GM12878 (cell line): ENCODE data around the gene ROR2.

Experiments used
- ATF3 ChIP-seq: IDR thresholded peaks from 2 replicates; pipeline ENCODE4 v1.6.1; 2011; ENCODE audit warnings: low read depth, mild to moderate bottlenecking, low read length, moderate library complexity, borderline replicate concordance; ENCODE audit errors: extremely low read depth
- CEBPB ChIP-seq, 2 experiments: fragments of 150-350 bp in 1 of 2; IDR thresholded peaks; 2 replicates each; pipeline ENCODE4 v1.6.1; 2012 to 2014; ENCODE audit warnings: low read depth in 2 of 2, low read length in 2 of 2, borderline replicate concordance in 1 of 2, inconsistent platforms in 1 of 2
- CTCF ChIP-seq, 3 experiments: IDR thresholded peaks in 2 of 3; conservative IDR thresholded peaks in 1 of 3; 2 replicates each; pipeline ENCODE4 v1.5.1; 2011; ENCODE audit warnings: low read depth in 3 of 3, low read length in 3 of 3, mild to moderate bottlenecking in 3 of 3, control low read depth in 2 of 3, moderate library complexity in 2 of 3, inconsistent platforms in 1 of 3, mixed read lengths in 1 of 3; ENCODE audit not compliant: control insufficient read depth in 2 of 3, insufficient read depth in 1 of 3; ENCODE audit errors: extremely low read depth in 1 of 3
- EP300 ChIP-seq, 2 experiments: fragments of 150-350 bp in 1 of 2; IDR thresholded peaks; 2 replicates each; pipeline ENCODE4 v1.6.1; 2011 to 2012; ENCODE audit warnings: low read depth in 2 of 2, low read length in 2 of 2, borderline replicate concordance in 1 of 2, improper control_type of control experiment in 1 of 2, inconsistent platforms in 1 of 2; ENCODE audit not compliant: control insufficient read depth in 1 of 2
- KDM1A ChIP-seq: fragments of 200-600 bp; sonication (generic); IDR thresholded peaks from 2 replicates; pipeline ENCODE4 v1.6.1; 2016; ENCODE audit warnings: borderline replicate concordance
- POLR2AphosphoS5 ChIP-seq: IDR thresholded peaks from 2 replicates; pipeline ENCODE4 v1.6.1; 2011; ENCODE audit warnings: mild to moderate bottlenecking, low read length, inconsistent platforms
- RAD21 ChIP-seq: IDR thresholded peaks from 2 replicates; pipeline ENCODE4 v1.6.1; 2011; ENCODE audit warnings: mild to moderate bottlenecking, low read depth, low read length, moderate library complexity; ENCODE audit not compliant: insufficient read depth
- RELA ChIP-seq: fragments of 450-650 bp; IDR thresholded peaks from 2 replicates; pipeline ENCODE4 v1.8.0; 2014; ENCODE audit warnings: borderline replicate concordance; ENCODE audit not compliant: partially characterized antibody
- SMAD5 ChIP-seq: IDR thresholded peaks from 2 replicates; pipeline ENCODE4 v1.6.1; 2016; ENCODE audit warnings: antibody characterized with exemption, low read depth
- TBL1XR1 ChIP-seq: IDR thresholded peaks from 2 replicates; pipeline ENCODE4 v1.6.1; 2012; ENCODE audit warnings: low read depth, low read length, improper control_type of control experiment
- YY1 ChIP-seq: IDR thresholded peaks from 2 replicates; pipeline ENCODE4 v1.6.1; 2011; ENCODE audit warnings: low read depth, mild to moderate bottlenecking, low read length
- ZNF274 ChIP-seq: IDR thresholded peaks from one replicate; pipeline ENCODE4 v1.8.0; 2011; ENCODE audit not compliant: insufficient read length, insufficient read depth

- TF ChIP-seq RAD21 (no peak), CEBPB (IDR thresholded peaks at IDR 0.05; ENCODE audit: borderline replicate concordance in 1 of 2, low read depth in 2 of 2, low read length in 2 of 2) (no peak), CTCF (IDR thresholded peaks at IDR 0.05 in 2 of 3, conservative IDR thresholded peaks at IDR 0.05 in 1 of 3; ENCODE audit: control insufficient read depth in 2 of 3, extremely low read depth in 1 of 3, insufficient read depth in 1 of 3, low read depth in 3 of 3, low read length in 3 of 3) (no peak), KDM1A (no peak), POLR2AphosphoS5 (no peak), ATF3 (no peak), SMAD5 (no peak), TBL1XR1 (no peak), EP300 (IDR thresholded peaks at IDR 0.05; ENCODE audit: borderline replicate concordance in 1 of 2, control insufficient read depth in 1 of 2, low read depth in 2 of 2, low read length in 2 of 2) (no peak), RELA (no peak), YY1 (no peak), ZNF274 (no peak)
Measured at GRCh38 chr9:91549177-91549576, 400.9 kb downstream of the ROR2 start.
